PFSK-1 (cell line): ENCODE measurements around the gene LAMA4.

ENCODE experiments used
- REST ChIP-seq, 2 experiments: IDR thresholded peaks; 2 replicates each; pipeline versions ENCODE4 v1.6.1 to v1.8.0; 2011 to 2012; ENCODE audit warnings: low read depth in 2 of 2, low read length in 2 of 2, control low read depth in 1 of 2, inconsistent platforms in 1 of 2, mild to moderate bottlenecking in 1 of 2, moderate library complexity in 1 of 2; ENCODE audit not compliant: insufficient read depth in 1 of 2
- SIN3A ChIP-seq: IDR thresholded peaks from 2 replicates; pipeline ENCODE4 v1.6.1; 2012; ENCODE audit warnings: mild to moderate bottlenecking, low read length, moderate library complexity, borderline replicate concordance; ENCODE audit not compliant: insufficient read depth
- TAF1 ChIP-seq: IDR thresholded peaks from 2 replicates; pipeline ENCODE4 v1.6.1; 2012; ENCODE audit warnings: low read length, control low read depth, borderline replicate concordance; ENCODE audit not compliant: insufficient read depth

- TF ChIP-seq TAF1 (no peak), SIN3A (no peak), REST (IDR thresholded peaks at IDR 0.05; ENCODE audit: insufficient read depth in 1 of 2, low read depth in 2 of 2, low read length in 2 of 2) (no peak)
Measured at GRCh38 chr6:112199001-112199403, 55.4 kb downstream of the LAMA4 start.
